ENCODE measurements around the gene COL23A1. TPM values are rescaled to one million over a fixed set of nuclear protein-coding genes. Genes with fewer than 3 reads are reported as not detected.

The COL23A1 gene
- total and polyA plus RNA-seq, 8 donors = 0.52 to 9.5 (median 7.5) TPM

GRCh38 chr5:178274781-178275537 is 315.2 kb downstream of the COL23A1 start:
- Histone ChIP-seq H3K36me3 (no peaks in the 10 kb centered on the region), H3K27me3 (peaks cover 0 to 20% of the 10 kb centered on the region in 2 donors), H3K4me1 (peaks cover 0 to 5% of the 10 kb centered on the region in 2 donors), H3K9me3 (peaks cover 0 to 4% of the 10 kb centered on the region in 2 donors), H3K27ac (no peak overlapping the region), H3K4me3 (no peak overlapping the region)
- no peak for TF ChIP-seq CTCF (IDR thresholded peaks at IDR 0.05)
- ATAC-seq = no peak
- intact Hi-C loops (cut with DNase I) = loop anchor here in 1 of 2 donors (5.0 to 10.0 kb wide), 2 partner anchors 277 to 310 kb away; no protein-coding TSS in a partner anchor
- DNase-seq = peak in 1 of 4 donors; percentile 62

GRCh38 chr5:178273665-178274541 is 316.3 kb downstream of the COL23A1 start:
- no peak for TF ChIP-seq CTCF (IDR thresholded peaks at IDR 0.05)
- Histone ChIP-seq H3K27ac (no peak overlapping the region), H3K27me3 (peaks cover 0 to 13% of the 10 kb centered on the region in 2 donors), H3K4me3 (no peak overlapping the region), H3K36me3 (no peaks in the 10 kb centered on the region), H3K4me1 (no peaks in the 10 kb centered on the region), H3K9me3 (peaks cover 0 to 4% of the 10 kb centered on the region in 2 donors)
- intact Hi-C loops (cut with DNase I) = loop anchor here in 1 of 2 donors (10.0 kb wide), 1 partner anchor 311 kb away; no protein-coding TSS in a partner anchor
- DNase-seq (peak in 2 of 4 donors; percentile 72 to 81), ATAC-seq (peak; percentile 90)

- TF ChIP-seq CTCF (IDR thresholded peaks at IDR 0.05) = no peak
- Histone ChIP-seq H3K27me3 (peaks cover 0 to 4% of the 10 kb centered on the region in 2 donors), H3K4me3 (no peak overlapping the region), H3K36me3 (no peaks in the 10 kb centered on the region), H3K4me1 (no peaks in the 10 kb centered on the region), H3K27ac (no peak overlapping the region), H3K9me3 (peaks cover 0 to 4% of the 10 kb centered on the region in 2 donors)
- no peak for DNase-seq
- no peak for ATAC-seq
- intact Hi-C loops (cut with DNase I) = loop anchor here in 1 of 2 donors (10.0 kb wide), 1 partner anchor 312 kb away; no protein-coding TSS in a partner anchor
Measured at GRCh38 chr5:178273041-178273440, 317.2 kb downstream of the COL23A1 start.

- H3K36me3 ChIP-seq = no peaks in the 10 kb centered on the region
- H3K4me1 ChIP-seq = no peaks in the 10 kb centered on the region
- DNase-seq (no peak), ATAC-seq (no peak)
- intact Hi-C loops (cut with DNase I) = loop anchor here in 1 of 2 donors (10.0 kb wide), 1 partner anchor 312 kb away; no protein-coding TSS in a partner anchor
- peaks cover 0 to 4% of the 10 kb centered on the region in 2 donors for H3K9me3 ChIP-seq
- no peaks in the 10 kb centered on the region for H3K27me3 ChIP-seq
- H3K4me3 ChIP-seq = no peak overlapping the region
- no peak for TF ChIP-seq CTCF (IDR thresholded peaks at IDR 0.05)
- H3K27ac ChIP-seq = no peak overlapping the region
Measured at GRCh38 chr5:178272591-178272990, 317.6 kb downstream of the COL23A1 start.
